VCaP (cell line): ENCODE measurements around the gene ZFP28.

Source experiments
- H3K27ac ChIP-seq: fragments of 450-650 bp; 2 replicates; pipeline ENCODE4 v1.5.1; 2017
- CTCF ChIP-seq: fragments of 450-650 bp; conservative IDR thresholded peaks from 2 replicates; pipeline ENCODE4 v1.5.1; 2017; ENCODE audit warnings: mild to moderate bottlenecking, moderate library complexity

The ZFP28 gene

GRCh38 chr19:56597696-56598095 is 58.9 kb downstream of the ZFP28 start:
- H3K27ac ChIP-seq = no peak overlapping the region
- no peak for TF ChIP-seq CTCF

GRCh38 chr19:56601375-56601774 is 62.6 kb downstream of the ZFP28 start:
- no peak overlapping the region for H3K27ac ChIP-seq
- TF ChIP-seq CTCF = no peak

- no peak overlapping the region for H3K27ac ChIP-seq
- no peak for TF ChIP-seq CTCF
Measured at GRCh38 chr19:56603829-56604228, 65.1 kb downstream of the ZFP28 start.
